Epidermal melanocyte (primary cell): ENCODE data around the gene FHOD3.
A peak's percentile ranks its signal among the peaks of the same experiment; 100 is the strongest.

Experiments used
- DNase-seq: peaks from one replicate; pipeline ENCODE4 v3.0.0; 2011; ENCODE audit warnings: low spot score; ENCODE audit not compliant: insufficient read length

FHOD3 gene

DNA sequence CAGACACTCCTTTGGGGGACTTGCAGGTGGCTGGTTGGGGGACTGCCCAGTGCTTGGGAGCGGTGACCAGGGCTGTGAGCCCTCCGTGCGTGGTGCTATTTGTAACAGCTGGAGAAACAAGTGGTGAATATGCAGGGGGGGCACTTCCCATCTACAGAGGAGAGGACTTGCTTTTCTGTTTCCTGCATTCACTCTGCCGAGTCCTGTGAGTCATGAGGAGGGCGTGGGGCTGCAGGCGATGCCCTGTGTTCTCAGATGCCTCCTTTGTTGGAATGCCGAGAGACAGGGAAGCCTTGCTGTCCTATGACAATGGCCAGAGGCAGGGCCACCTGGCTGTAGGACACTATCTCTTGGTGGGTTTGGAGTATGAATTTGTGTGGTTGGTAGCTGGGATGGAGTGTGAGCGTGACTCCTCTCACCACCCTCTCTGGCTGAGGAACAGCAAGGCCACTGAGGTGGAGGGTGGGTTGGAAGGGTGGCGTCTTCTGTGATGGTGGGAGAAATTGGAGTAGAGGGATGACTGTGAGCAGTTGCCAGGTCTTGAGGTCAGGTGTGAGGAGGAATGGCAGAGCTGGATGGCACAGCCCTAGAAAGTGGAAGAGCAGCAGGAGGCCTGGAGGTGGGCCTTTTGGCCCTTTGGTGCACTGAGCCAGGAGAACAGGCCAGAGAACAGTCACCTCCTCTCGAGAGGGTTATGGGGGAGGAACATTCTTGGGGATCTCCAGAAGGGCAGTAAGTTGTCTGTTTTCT is 24.3 kb downstream of the FHOD3 start:
- no peak for DNase-seq

GRCh38 chr18:36322408-36322728 is 24.9 kb downstream of the FHOD3 start:
- no peak for DNase-seq

DNA sequence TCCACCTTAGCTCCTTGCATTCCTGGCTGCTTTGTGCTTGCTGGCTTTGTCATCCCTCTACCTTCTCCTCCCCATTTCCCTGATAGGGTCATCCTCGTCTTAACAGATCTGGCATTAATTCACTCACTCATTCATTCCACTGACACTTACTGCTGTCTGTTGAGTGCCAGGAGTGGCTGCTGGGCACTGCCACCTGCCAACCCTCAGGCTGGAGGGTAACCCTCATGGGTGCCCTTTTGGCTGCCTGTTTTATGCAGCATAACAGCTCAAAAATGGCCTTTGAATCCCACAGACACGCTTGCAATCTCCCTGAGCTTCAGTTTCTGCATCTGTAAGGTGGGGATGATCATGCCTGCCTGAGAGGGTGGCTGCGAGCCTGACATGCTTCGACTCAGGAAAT is 25.2 kb downstream of the FHOD3 start:
- DNase-seq: no peak

- no peak for DNase-seq
Measured at GRCh38 chr18:36323421-36323820, 25.9 kb downstream of the FHOD3 start.

DNA sequence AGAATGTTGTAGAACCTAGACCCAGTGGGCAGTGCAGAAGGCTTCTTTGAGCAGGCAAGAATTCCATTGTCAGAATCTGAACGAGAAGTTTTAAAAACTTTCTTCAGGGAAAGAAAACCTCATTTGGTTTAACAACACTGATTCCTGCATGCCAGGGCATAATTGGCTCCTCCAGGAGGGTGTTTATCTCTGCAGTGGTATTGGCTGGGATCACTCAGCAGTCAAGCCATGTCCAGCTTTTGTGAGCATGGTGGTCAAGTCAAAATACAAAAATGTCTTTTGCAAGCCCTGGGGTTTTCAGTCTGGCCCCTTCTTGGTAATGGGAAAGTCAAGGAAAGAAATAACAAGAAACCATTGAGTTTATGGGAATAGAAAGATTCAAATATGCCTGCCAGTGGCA is 28.3 kb downstream of the FHOD3 start:
- no peak for DNase-seq

DNA sequence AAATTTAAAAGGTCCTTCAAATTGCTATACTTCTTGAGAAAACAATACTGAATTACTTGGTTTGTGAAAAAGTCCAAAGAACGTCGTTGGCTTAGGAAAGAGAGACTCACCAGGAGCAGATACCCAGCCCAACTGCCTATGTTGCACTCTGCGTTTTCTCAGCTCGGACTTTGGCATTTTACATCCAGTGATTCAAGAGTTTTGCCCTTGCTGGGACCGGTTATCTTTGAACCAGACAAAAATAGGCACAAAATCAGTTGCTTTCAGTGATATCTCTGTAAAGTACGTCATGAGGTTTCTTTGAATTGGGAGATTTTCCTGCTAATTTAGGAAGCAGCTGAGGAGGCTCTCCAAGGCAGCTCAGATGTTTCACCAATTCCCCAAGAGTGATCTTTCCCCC is 29.3 kb downstream of the FHOD3 start:
- no peak for DNase-seq

DNA sequence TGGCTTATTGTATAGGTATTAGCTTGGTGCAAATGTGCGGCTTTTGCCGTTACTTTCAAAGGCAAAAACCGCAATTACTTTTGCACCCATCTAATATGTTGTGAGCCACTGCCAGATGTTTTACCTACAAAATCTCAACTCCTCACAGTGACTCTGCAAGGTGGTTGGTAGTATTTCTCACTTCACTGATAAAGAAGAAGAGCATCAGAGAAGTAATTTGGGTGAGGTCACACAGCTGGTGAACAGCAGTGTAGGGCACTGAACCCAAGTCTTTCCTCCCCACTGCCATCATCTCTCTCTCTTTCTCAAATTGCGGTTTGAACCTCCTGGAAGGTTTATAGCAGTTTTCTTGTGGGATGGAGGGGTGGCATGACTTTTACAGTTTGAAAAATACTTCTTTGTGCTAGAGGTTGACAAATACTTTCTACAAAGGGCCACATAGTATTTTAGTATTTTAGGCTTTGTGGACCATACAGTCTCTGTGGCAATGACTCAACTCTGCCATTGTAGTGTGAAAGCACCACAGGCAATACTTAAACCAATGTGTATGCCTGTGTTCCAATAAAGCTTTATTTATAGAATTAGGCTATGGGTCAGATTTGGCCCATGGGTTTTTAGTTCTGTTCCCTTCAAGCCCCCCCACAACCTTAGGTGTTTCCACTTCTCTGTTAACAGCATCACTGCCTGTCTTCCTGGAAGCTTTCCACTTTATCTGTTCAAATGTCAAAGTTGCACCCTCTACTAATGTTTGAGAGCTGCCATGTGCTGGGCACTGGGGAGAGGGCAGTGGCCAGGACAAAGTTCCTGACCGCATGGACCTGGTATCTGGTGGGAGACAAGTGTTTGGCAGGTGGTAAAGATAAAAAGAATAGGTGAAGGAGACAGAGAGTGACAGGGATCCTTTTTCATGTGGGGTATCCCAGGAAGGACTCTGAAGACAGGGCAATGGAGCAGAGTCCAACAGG is 30.1 kb downstream of the FHOD3 start:
- no peak for DNase-seq

GRCh38 chr18:36328385-36328858 is 30.9 kb downstream of the FHOD3 start:
- DNase-seq: no peak

- no peak for DNase-seq
Measured at GRCh38 chr18:36328916-36329315, 31.4 kb downstream of the FHOD3 start.

- no peak for DNase-seq
Measured at GRCh38 chr18:36329684-36330434, 32.3 kb downstream of the FHOD3 start.

DNA sequence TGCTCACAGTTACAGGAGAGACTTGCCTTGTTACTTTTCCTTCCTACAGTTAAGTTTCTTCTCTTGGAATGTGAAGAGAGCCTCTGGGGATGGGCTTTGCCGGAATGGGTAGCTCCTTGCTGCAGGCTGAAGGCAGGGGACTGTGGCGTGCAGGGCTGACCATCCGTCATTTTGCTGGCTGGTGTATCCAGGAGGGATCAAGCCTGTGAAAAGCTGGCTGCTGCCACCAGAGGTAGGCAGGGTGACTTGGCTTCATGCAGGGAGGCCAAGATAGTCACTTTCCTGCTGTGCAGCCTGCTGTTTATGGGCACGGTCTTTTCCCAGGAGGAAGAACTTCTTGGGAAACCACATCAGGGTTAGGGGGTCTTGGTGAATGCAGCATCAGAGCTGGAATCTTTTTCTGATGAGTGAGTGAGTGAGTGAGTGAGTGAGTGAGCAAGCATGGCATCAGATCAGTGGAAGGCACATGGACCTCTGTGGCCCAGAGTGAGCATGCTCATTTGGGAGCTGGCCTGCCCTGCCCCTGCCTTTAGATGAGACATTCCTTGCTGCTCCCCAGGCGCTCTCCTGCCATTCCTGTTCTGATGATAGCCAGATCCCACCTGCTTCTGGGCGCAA is 33.0 kb downstream of the FHOD3 start:
- DNase-seq: no peak

GRCh38 chr18:36331521-36331971 is 34.0 kb downstream of the FHOD3 start:
- DNase-seq: no peak

GRCh38 chr18:36333414-36333813 is 35.9 kb downstream of the FHOD3 start:
- DNase-seq: peak; percentile 50

DNA sequence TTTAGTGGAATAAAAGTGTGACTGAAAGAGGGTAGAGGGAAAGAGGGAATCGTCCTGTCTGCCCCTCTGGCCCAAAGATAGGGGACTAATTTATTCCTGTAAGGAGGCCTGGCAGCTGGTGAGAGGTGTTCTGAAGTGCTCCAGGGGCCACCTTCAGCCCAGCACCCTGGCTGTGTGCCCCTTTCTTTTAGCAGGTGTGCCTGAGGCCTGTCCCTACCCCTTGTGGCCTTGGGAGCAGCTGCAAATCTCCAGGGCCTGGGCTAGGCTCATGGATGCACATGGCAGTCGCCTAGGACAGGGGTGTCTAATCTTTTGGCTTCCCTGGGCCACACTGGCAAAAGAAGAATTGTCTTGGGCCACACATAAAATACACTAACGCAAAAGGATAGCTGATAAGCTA is 37.3 kb downstream of the FHOD3 start:
- no peak for DNase-seq

- DNase-seq: peak; percentile 35
Measured at GRCh38 chr18:36335476-36336279, 38.2 kb downstream of the FHOD3 start.

DNA sequence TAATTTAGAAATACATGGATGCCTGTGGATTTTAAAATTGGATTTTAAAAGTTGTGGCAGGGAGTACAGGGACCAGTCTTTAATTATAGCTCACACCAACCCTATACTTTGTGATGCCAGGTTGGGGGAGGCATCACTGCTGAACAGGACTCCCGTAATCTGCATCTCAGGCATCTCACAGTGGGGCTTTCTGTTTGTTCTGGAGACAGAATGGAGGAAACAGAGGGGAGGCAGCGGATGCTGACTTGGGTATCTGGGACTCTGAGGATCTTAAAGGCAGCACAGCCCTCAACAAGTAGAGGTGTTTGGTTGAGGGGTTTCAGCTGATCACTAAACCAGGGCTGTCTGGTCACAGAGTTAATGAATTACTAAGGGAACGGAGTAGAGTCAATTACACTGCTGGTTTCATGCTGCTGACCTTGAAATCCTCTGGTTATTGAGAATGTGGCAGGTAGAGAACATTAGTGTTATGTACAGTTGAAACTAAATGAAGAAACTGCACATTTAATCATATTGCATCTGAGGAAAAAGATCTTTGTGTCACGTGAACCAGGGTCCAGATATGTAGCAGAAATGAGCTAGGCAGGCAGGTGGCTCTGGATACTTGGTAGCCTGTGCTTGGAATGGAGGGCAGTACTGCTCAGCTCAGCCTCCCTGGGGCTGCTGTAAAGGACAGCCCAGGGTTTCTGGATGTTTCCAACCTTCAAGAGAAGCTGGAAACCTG is 40.3 kb downstream of the FHOD3 start:
- no peak for DNase-seq

GRCh38 chr18:36338403-36338933 is 41.0 kb downstream of the FHOD3 start:
- no peak for DNase-seq

DNA sequence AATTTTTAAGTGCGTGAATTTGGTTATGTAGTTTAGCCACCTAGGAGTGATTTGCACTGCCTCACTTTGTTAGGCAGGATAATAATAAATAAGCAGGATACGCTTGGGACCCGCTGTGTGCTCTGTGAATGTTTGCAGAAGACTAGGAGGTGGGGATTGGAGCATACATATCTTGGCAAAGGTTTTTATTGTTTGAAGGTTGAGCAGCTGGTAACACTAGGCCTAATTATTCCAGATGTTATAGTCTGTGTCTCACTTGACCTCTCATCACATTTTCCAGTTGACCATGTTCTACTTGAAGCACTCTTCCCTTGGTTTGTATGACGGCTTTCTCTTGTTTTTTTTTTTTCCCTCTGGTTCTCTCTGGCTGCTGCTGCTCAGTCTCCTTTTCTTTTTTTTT is 42.7 kb downstream of the FHOD3 start:
- DNase-seq: no peak

DNA sequence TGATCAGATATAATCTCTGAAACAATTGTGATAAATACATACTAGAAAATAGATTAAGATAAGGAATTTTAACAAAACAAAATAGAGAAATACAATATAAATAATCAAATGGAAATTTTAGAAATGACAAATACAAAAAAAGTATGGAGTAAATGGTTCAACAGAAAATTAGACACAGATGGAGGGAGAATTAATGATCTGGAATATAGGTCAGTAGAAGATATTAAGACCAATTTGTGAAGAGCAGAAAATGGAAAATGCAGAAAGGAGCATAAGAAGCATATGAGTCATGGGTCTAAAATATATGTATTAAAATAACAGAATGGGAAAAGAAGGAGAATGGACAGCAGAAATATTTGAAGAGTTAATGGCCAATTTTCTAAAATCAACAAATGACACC is 44.4 kb downstream of the FHOD3 start:
- DNase-seq: no peak

GRCh38 chr18:36348331-36348730 is 50.8 kb downstream of the FHOD3 start:
- no peak for DNase-seq
